ENCODE results near the gene TAF4B.
"Not testable (repeated sequence)": the region's sequence is repeated elsewhere in the genome, so short reads cannot be mapped to it uniquely, and the experiment has no call there.

The TAF4B gene

GRCh38 chr18:26424428-26425147, 198.3 kb downstream of the TAF4B start:
- no peak for DNase-seq (ENCODE audit: low spot score)

DNA sequence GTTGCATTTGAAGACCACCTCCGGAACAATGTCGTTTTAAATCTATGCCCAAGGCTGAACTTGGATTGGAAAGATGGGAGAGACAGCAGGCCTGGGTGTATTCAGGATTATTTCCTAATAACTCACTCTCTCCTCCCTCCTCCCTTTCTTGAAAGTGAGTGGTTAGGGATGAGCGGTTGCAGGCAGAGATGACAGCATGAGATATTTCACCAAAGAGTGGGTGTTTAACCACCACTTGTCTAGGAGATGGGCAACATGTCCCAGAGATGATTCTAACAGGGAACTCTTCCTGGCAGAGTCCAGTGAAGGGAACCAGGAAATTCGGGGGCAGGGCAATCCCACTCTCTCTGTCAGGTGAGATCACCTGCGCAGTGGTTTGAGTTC, 198.9 kb downstream of the TAF4B start:
- no peak for DNase-seq (ENCODE audit: low spot score)

GRCh38 chr18:26429535-26430226, 203.4 kb downstream of the TAF4B start:
- no peak for DNase-seq (ENCODE audit: low spot score)

DNA sequence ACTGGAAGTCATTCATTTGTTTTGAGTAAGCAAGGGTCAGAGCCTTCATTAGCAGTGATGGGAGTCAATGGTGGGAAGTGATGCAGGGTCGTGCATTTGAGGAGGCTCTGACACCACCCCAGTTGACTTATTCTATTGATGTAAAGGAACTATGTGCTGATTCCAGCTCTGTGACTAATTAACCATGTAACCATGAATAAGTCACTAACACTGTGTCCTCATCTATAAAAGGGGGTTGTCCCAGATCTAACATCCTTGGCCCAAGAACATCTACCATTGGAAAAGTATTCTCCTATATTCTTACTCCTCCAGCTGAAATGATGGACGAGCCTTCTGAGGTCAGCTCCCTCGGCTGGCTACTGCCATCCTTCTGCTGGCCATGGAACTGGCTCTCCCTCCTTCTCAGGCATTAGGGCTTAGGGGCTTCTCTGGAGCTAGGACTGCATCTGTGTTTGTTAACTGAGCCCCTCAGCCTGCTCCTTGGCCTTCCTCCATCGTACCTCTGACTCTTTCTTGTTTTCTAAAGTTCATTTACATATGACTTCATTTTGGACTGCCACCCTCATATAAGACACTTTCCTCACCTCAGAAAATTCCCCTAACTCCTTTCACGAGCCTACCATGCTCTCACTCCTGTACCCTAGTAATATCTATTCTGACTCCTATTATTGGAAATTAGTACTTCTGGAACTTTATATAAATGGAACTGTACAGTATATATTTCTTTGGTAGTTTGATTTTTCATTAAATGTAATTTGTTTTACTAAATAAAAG, 206.6 kb downstream of the TAF4B start:
- DNase-seq (ENCODE audit: low spot score): no peak

DNA sequence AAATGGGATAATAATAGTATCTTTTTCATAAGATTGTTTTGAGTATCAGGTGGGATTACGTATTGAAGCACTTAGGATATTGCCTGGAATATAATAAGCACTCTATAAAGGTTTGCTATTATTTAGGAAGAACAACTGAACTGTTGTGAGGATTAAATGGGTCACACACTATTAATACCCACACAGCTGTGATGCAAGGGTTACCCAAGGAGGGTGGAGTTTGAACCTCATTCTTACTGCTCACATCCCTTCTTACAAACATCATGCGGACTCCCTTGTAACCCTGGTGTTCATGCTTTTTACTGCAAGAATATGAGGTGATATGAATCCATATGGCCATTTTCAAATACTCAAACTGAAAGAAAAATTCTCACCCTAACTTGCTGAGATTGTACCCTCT, 208.6 kb downstream of the TAF4B start:
- DNase-seq (ENCODE audit: low spot score): no peak

GRCh38 chr18:26435415-26436095, 209.3 kb downstream of the TAF4B start:
- no peak for DNase-seq (ENCODE audit: low spot score)

DNA sequence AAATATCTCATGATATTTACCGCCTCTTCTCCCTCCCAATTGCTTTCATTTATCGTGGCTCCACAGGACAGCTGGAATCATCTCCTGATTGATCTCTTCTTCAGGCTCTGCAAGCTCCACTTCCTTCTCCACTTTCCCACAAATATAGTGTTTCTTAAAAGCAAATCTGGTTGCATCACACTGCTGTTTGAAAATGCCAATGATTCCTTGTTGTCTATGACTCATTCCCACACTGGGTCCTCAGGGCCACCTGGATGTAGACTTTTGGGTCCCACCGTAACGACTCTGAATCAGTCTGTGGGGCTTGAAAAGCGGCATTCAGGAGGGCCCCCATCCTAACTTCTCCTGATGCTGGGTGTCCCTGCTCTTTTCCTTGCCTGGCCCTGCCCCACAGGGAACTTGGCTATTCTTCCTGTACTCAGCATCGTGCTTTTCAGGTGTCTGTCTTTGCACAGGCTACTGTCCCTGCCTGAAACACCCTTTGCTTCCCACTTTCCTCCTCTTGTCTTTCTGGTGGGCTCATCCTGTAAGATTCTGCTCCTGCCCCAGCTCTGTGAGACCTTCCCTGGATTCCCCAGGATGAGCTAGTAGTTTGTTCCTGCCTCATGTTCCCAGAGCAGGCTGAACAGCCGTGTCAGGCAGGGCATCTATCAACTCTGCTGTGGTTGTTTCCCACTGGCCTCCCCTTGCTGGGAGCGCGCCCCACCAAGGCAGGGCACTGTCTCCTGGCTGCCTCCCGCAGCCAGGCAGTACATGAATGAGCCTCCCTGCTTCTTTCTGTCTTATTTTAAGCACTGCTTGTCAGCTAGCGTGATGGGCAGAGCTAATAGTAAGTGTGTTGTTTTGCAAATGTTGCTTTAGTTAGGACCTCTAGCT, 210.2 kb downstream of the TAF4B start:
- DNase-seq (ENCODE audit: low spot score): no peak

DNA sequence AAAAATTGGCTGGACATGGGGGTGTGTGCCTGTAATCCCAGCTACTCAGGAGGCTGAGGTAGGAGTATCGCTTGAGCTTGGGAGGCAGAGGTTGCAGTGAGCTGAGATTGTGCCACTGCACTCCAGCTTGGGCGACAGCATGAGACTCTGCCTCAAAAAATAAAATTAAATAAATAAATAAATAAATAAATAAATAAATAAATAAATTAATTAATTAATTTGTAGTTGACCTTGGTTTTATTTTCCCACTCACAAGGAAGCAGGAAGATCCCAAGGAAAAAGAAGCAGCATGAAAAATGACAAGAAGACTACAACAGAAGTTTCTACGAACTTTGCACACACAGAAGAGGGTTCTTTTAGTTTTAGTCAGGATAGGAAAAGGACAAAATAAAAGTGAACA, 211.4 kb downstream of the TAF4B start:
- DNase-seq (ENCODE audit: low spot score): not testable (repeated sequence)

DNA sequence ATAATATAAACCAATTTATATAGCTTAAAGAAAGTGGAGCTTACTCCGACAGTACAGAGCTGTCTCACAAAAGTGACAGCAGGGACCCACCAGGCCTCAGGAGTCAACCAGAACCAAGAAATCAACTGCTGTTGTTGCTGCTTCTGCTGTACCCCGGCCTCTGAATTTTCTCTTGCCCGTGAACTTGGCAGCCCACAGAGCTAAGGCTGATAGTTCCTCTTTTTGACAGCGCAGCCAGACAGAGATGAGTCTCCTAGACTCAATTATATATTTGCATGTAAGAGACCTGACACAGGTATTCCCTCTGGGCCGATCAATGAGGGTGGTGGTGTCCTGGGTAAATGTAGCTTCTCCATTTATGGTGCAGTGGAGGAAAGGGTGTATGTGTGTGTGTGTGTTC, 212.7 kb downstream of the TAF4B start:
- no peak for DNase-seq (ENCODE audit: low spot score)

GRCh38 chr18:26439537-26439936, 213.3 kb downstream of the TAF4B start:
- DNase-seq (ENCODE audit: low spot score): no peak

DNA sequence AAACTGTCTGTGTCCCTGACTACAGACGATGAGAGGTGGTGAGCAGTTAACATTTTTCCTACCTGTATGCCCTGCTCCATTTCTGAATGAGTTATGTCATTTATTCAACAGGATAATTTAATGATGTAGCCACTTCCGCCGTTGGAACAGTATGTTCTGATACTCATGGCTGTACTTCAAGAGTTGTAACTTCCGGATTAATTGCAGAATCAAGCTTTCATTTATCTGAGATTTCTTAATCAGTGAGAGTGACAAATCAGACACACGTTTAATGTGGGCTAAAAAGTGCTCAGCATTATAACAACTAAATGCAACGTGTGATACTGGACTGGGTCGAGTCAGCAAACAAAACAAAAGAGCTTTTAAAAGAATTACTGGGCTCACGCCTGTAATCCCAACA, 214.4 kb downstream of the TAF4B start:
- no peak for DNase-seq (ENCODE audit: low spot score)
